SK-N-SH (cell line): ENCODE data around the gene CYBC1. TPM values are rescaled to one million over a fixed set of nuclear protein-coding genes. Genes with fewer than 3 reads are reported as not detected.

Experiments
- CTCF ChIA-PET: fragments of 300-600, 350-600 bp; formaldehyde crosslinking; extraction: SDS; loops from one replicate; lab custom pipeline; 2021; lab: Yijun Ruan, JAX
- POLR2A ChIA-PET: fragments of 350-600 bp; sonication (Branson Sonifier 250); formaldehyde crosslinking; extraction: SDS; loops from one replicate; lab custom pipeline; 2020; ENCODE audit warnings: antibody characterized with exemption, inconsistent platforms; lab: Yijun Ruan, JAX
- DNase-seq: peaks from one replicate; pipeline ENCODE4 v3.0.0; 2012
- H2AFZ ChIP-seq: fragments of 200-600 bp; sonication (generic); 2 replicates; pipeline ENCODE4 v1.8.1; 2016; ENCODE audit warnings: antibody characterized with exemption, mild to moderate bottlenecking, low read depth
- H3F3A ChIP-seq: fragments of 200-600 bp; sonication (generic); replicated peaks from 2 replicates; pipeline ENCODE3; 2016; ENCODE audit warnings: antibody characterized with exemption, mild to moderate bottlenecking; ENCODE audit not compliant: insufficient read depth
- H3K27ac ChIP-seq, 2 experiments: fragments of 200-500 bp in 1 of 2; fragments of 200-600 bp in 1 of 2; sonication (Bioruptor generic) in 1 of 2; sonication (generic), shearing (Covaris generic) in 1 of 2; 2 replicates each; pipeline versions ENCODE4 v1.5.1 to v1.6.1; 2014 to 2016; ENCODE audit warnings: low read depth in 2 of 2, inconsistent platforms in 1 of 2, low read length in 1 of 2, mild to moderate bottlenecking in 1 of 2, mixed read lengths in 1 of 2
- H3K27me3 ChIP-seq: fragments of 200-600 bp; sonication (generic), shearing (Covaris generic); 2 replicates; pipeline ENCODE4 v1.6.1; 2016; ENCODE audit warnings: mixed run types; ENCODE audit not compliant: insufficient read depth
- H3K36me3 ChIP-seq, 2 experiments: fragments of 200-500 bp in 1 of 2; fragments of 200-600 bp in 1 of 2; sonication (Bioruptor generic) in 1 of 2; sonication (generic) in 1 of 2; replicated peaks in 1 of 2; 2 replicates each; pipeline versions ENCODE3 to v1.5.1; 2014 to 2016; ENCODE audit warnings: low read length in 1 of 2, mild to moderate bottlenecking in 1 of 2; ENCODE audit not compliant: insufficient read depth in 2 of 2, control insufficient read depth in 1 of 2
- H3K4me1 ChIP-seq, 2 experiments: fragments of 200-500 bp in 1 of 2; fragments of 200-600 bp in 1 of 2; sonication (Bioruptor generic) in 1 of 2; sonication (generic), shearing (Covaris generic) in 1 of 2; 2 replicates each; pipeline versions ENCODE4 v1.5.1 to v1.6.1; 2014 to 2016; ENCODE audit warnings: low read depth in 1 of 2, low read length in 1 of 2, mixed run types in 1 of 2; ENCODE audit not compliant: insufficient read depth in 2 of 2, control insufficient read depth in 1 of 2
- H3K4me2 ChIP-seq: fragments of 200-600 bp; sonication (generic), shearing (Covaris generic); 2 replicates; pipeline ENCODE4 v1.6.1; 2017; ENCODE audit warnings: mixed run types
- H3K4me3 ChIP-seq, 2 experiments: fragments of 200-500 bp in 1 of 2; fragments of 200-600 bp in 1 of 2; sonication (Bioruptor generic) in 1 of 2; sonication (generic), shearing (Covaris generic) in 1 of 2; 2 replicates each; pipeline versions ENCODE4 v1.5.1 to v1.8.1; 2014 to 2016; ENCODE audit warnings: low read depth in 2 of 2, inconsistent platforms in 1 of 2, low read length in 1 of 2, mild to moderate bottlenecking in 1 of 2, mixed read lengths in 1 of 2, moderate library complexity in 1 of 2
- H3K79me2 ChIP-seq: fragments of 200-600 bp; sonication (generic); 2 replicates; pipeline ENCODE4 v1.8.1; 2017; ENCODE audit warnings: mild to moderate bottlenecking; ENCODE audit not compliant: insufficient read depth
- H3K9ac ChIP-seq: fragments of 200-600 bp; sonication (generic); 2 replicates; pipeline ENCODE4 v1.6.1; 2017; ENCODE audit warnings: mixed run types
- H3K9me2 ChIP-seq: fragments of 200-600 bp; sonication (generic); 2 replicates; pipeline ENCODE4 v1.6.1; 2017; ENCODE audit warnings: mixed run types
- H3K9me3 ChIP-seq: fragments of 200-600 bp; sonication (generic); 2 replicates; pipeline ENCODE4 v1.6.1; 2017; ENCODE audit warnings: mixed run types, mild to moderate bottlenecking, moderate library complexity
- H4K20me1 ChIP-seq: fragments of 200-600 bp; sonication (generic); 2 replicates; pipeline ENCODE4 v1.6.1; 2017; ENCODE audit warnings: mild to moderate bottlenecking, mixed run types; ENCODE audit not compliant: insufficient read depth
- CHD2 ChIP-seq: fragments of 150-350 bp; IDR thresholded peaks from 2 replicates; pipeline ENCODE4 v1.6.1; 2018; ENCODE audit warnings: low read length; ENCODE audit not compliant: partially characterized antibody
- ELF1 ChIP-seq: IDR thresholded peaks from 2 replicates; pipeline ENCODE4 v1.4.0; 2012
- EP300 ChIP-seq, 2 experiments: IDR thresholded peaks; 2 replicates each; pipeline versions ENCODE4 v1.4.0 to v1.6.1; 2012; ENCODE audit warnings: borderline replicate concordance in 1 of 2, low read depth in 1 of 2, low read length in 1 of 2
- EZH2phosphoT487 ChIP-seq: fragments of 200-600 bp; sonication (generic); IDR thresholded peaks from 2 replicates; pipeline ENCODE4 v1.6.1; 2017; ENCODE audit warnings: low read depth, mixed run types, mild to moderate bottlenecking, antibody characterized with exemption, moderate library complexity, borderline replicate concordance
- FOXJ3 ChIP-seq: sonication (generic); formaldehyde crosslinking; IDR thresholded peaks from 2 replicates; pipeline ENCODE4 v1.5.1; 2020; ENCODE audit warnings: mild to moderate bottlenecking, missing genetic modification reagents
- GABPA ChIP-seq: IDR thresholded peaks from 2 replicates; pipeline ENCODE4 v1.4.0; 2012; ENCODE audit warnings: low read depth, mild to moderate bottlenecking
- GATA2 ChIP-seq: sonication (generic); formaldehyde crosslinking; IDR thresholded peaks from 2 replicates; pipeline ENCODE4 v1.5.0; 2020; ENCODE audit warnings: mild to moderate bottlenecking, missing genetic modification reagents
- MXI1 ChIP-seq: IDR thresholded peaks from 2 replicates; pipeline ENCODE4 v1.6.1; 2012; ENCODE audit warnings: mild to moderate bottlenecking, low read depth, low read length, improper control_type of control experiment
- NRF1 ChIP-seq: IDR thresholded peaks from 2 replicates; pipeline ENCODE4 v1.6.1; 2012; ENCODE audit warnings: low read depth, mild to moderate bottlenecking, low read length
- PBX3 ChIP-seq: IDR thresholded peaks from 2 replicates; pipeline ENCODE4; 2012
- POLR2AphosphoS5 ChIP-seq: IDR thresholded peaks from 2 replicates; pipeline ENCODE4 v1.6.1; 2012; ENCODE audit warnings: low read depth, low read length
- RAD21 ChIP-seq: IDR thresholded peaks from 2 replicates; pipeline ENCODE4 v1.6.1; 2012; ENCODE audit warnings: mild to moderate bottlenecking, low read length
- RFX5 ChIP-seq: IDR thresholded peaks from 2 replicates; pipeline ENCODE4 v1.6.1; 2012; ENCODE audit warnings: mild to moderate bottlenecking, improper control_type of control experiment, low read length
- RXRA ChIP-seq: IDR thresholded peaks from 2 replicates; pipeline ENCODE4 v1.4.0; 2012; ENCODE audit warnings: low read depth, mild to moderate bottlenecking, borderline replicate concordance
- SMC3 ChIP-seq: IDR thresholded peaks from 2 replicates; pipeline ENCODE4 v1.6.1; 2012; ENCODE audit warnings: low read depth, low read length, improper control_type of control experiment
- TEAD4 ChIP-seq: IDR thresholded peaks from 2 replicates; pipeline ENCODE4 v1.4.0; 2012; ENCODE audit warnings: mild to moderate bottlenecking, borderline replicate concordance; ENCODE audit not compliant: insufficient read depth
- USF1 ChIP-seq: IDR thresholded peaks from 2 replicates; pipeline ENCODE4 v1.4.0; 2012; ENCODE audit warnings: low read depth, borderline replicate concordance
- USF2 ChIP-seq: fragments of 150-350 bp; IDR thresholded peaks from 2 replicates; pipeline ENCODE4 v1.6.1; 2017; ENCODE audit warnings: antibody characterized with exemption, low read length, low read depth, borderline replicate concordance
- WGBS: methylation state at CpG from one replicate; pipeline ENCODE4 v1.1.6; 2017; ENCODE audit warnings: low lambda C conversion rate; 5-methylcytosine and 5-hydroxymethylcytosine counted together
- polyA plus RNA-seq, 3 experiments: library from polyadenylated mRNA; depleted of rRNA; stranded (reverse); fragments of >200 nt; gene quantifications; 2 replicates each; pipeline ENCODE4 v1.2.3, GENCODE V29; 2012
- TF ChIP-seq, protein P1 (sequence below): fragments of 150-350 bp; IDR thresholded peaks from 2 replicates; pipeline ENCODE4 v1.6.1; 2016; ENCODE audit warnings: mild to moderate bottlenecking, low read depth, low read length
- TF ChIP-seq, protein P2 (sequence below): fragments of 200-600 bp; sonication (generic); IDR thresholded peaks from 2 replicates; pipeline ENCODE4 v1.6.1; 2017; ENCODE audit warnings: antibody characterized with exemption, mild to moderate bottlenecking, moderate library complexity

CYBC1 gene
- polyA plus RNA-seq, 1 of the 3 experiments (the other 2 are of a cell fraction), result 165 TPM

GRCh38 chr17:82491196-82491530, 40.6 kb upstream of the CYBC1 start:
- H3K36me3 ChIP-seq, result peaks cover 13 to 18% of the 10 kb centered on the region in 2 experiments

More at GRCh38 chr17:82491196-82491530, 40.6 kb upstream of the CYBC1 start:
- Histone ChIP-seq H3K9me2 (no peaks in the 10 kb centered on the region), H3K4me1 (peaks cover 8 to 9% of the 10 kb centered on the region in 2 experiments; a peak in 2 of 4 replicates), H3K79me2 (no peaks in the 10 kb centered on the region), H3K4me3 (no peak overlapping the region), H3K27ac (no peak overlapping the region), H2AFZ (no peak overlapping the region), H3K9ac (no peak overlapping the region), H3F3A (peaks cover 46% of the 10 kb centered on the region), H3K9me3 (no peaks in the 10 kb centered on the region), H3K27me3 (no peaks in the 10 kb centered on the region), H4K20me1 (0 out of 2 replicates have a peak, but pooled peaks cover 3% of the 10 kb centered on the region), H3K4me2 (no peak overlapping the region)
- WGBS, result 92% methylated on average over 10 of the region's 10 CpGs
- DNase-seq, result no peak
- CTCF ChIA-PET, result interaction anchor here (0.5 to 5.6 kb wide), 3 partner anchors 9 to 471 kb away, joined by 3 to 35 read pairs (median 5); no protein-coding TSS in a partner anchor
- no peak for TF ChIP-seq TEAD4
- TF ChIP-seq RFX5, result no peak
- TF ChIP-seq NRF1, result no peak
- TF ChIP-seq RAD21, result no peak
- TF ChIP-seq ELF1, result no peak
- no peak for TF ChIP-seq GABPA
- no peak for TF ChIP-seq MXI1
- no peak for TF ChIP-seq EZH2phosphoT487
- no peak for TF ChIP-seq GATA2 (CRISPR knock-in tag)
- TF ChIP-seq, protein P1, sequence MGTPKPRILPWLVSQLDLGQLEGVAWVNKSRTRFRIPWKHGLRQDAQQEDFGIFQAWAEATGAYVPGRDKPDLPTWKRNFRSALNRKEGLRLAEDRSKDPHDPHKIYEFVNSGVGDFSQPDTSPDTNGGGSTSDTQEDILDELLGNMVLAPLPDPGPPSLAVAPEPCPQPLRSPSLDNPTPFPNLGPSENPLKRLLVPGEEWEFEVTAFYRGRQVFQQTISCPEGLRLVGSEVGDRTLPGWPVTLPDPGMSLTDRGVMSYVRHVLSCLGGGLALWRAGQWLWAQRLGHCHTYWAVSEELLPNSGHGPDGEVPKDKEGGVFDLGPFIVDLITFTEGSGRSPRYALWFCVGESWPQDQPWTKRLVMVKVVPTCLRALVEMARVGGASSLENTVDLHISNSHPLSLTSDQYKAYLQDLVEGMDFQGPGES, result no peak
- no peak for TF ChIP-seq PBX3
- no peak for TF ChIP-seq SMC3
- TF ChIP-seq USF1, result no peak
- TF ChIP-seq, protein P2, sequence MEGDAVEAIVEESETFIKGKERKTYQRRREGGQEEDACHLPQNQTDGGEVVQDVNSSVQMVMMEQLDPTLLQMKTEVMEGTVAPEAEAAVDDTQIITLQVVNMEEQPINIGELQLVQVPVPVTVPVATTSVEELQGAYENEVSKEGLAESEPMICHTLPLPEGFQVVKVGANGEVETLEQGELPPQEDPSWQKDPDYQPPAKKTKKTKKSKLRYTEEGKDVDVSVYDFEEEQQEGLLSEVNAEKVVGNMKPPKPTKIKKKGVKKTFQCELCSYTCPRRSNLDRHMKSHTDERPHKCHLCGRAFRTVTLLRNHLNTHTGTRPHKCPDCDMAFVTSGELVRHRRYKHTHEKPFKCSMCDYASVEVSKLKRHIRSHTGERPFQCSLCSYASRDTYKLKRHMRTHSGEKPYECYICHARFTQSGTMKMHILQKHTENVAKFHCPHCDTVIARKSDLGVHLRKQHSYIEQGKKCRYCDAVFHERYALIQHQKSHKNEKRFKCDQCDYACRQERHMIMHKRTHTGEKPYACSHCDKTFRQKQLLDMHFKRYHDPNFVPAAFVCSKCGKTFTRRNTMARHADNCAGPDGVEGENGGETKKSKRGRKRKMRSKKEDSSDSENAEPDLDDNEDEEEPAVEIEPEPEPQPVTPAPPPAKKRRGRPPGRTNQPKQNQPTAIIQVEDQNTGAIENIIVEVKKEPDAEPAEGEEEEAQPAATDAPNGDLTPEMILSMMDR, result no peak
- TF ChIP-seq EP300 (IDR thresholded peaks at IDR 0.05; ENCODE audit: borderline replicate concordance in 1 of 2, low read depth in 1 of 2, low read length in 1 of 2), result no peak
- TF ChIP-seq RXRA, result no peak
- TF ChIP-seq USF2, result no peak
- TF ChIP-seq POLR2AphosphoS5, result no peak
- TF ChIP-seq FOXJ3 (CRISPR knock-in tag), result no peak
- no peak for TF ChIP-seq CHD2
- POLR2A ChIA-PET, result no interaction called here
